K562 (cell line): ENCODE data around the gene OSBPL3. TPM values are rescaled to one million over a fixed set of nuclear protein-coding genes. Genes with fewer than 3 reads are reported as not detected.
A peak's percentile ranks its signal among the peaks of the same experiment; 100 is the strongest.

Experiments used
- ATAC-seq: fragments of 200-7000 bp; cut with Tn5 transposase; 3 replicates; pipeline ENCODE4 v1.9.1; 2020; ENCODE audit warnings: moderate library complexity
- BruUV-seq: library from RNA; stranded (reverse); fragments of 400-500 nt; replicated peaks from 2 replicates; lab custom pipeline; 2021; lab: Mats Ljungman, UMichigan
- CTCF ChIA-PET: fragments of 300-600 bp; formaldehyde crosslinking; extraction: SDS; loops from one replicate; lab custom pipeline; 2021; ENCODE audit warnings: low intra/inter-chr PET ratio; lab: Yijun Ruan, JAX
- POLR2A ChIA-PET: fragments of 300-600, 350-650 bp; sonication (Branson Sonifier 250); formaldehyde crosslinking; extraction: SDS; loops from one replicate; lab custom pipeline; 2021; ENCODE audit warnings: antibody characterized with exemption, inconsistent platforms; lab: Yijun Ruan, JAX
- DNase-seq, 4 experiments: peaks; one replicate each; pipeline versions ENCODE4 v3.0.0 to v3.0.0-alpha.2; 2011 to 2018; ENCODE audit warnings: low spot score in 3 of 4, mixed read lengths in 3 of 4; ENCODE audit errors: extremely low read depth in 1 of 4
- FAIRE-seq: peaks from 2 replicates; lab custom pipeline; 2011; peaks lifted over from hg19 to GRCh38; lab: Jason Lieb, UNC
- H2AFZ ChIP-seq: 2 replicates; pipeline ENCODE4 v1.6.0; 2011; ENCODE audit warnings: low read depth, low read length, control low read depth, inconsistent platforms
- H3K27ac ChIP-seq: fragments of 200-600 bp; 3 replicates; pipeline ENCODE4 v1.8.0; 2011; ENCODE audit warnings: low read depth, mild to moderate bottlenecking, control low read depth, inconsistent platforms, low read length, moderate library complexity, mixed read lengths; ENCODE audit errors: extremely low read depth
- H3K27me3 ChIP-seq, 2 experiments: fragments of 300-600 bp in 1 of 2; 2 replicates in 1 of 2; 3 replicates in 1 of 2; pipeline versions ENCODE4 v1.6.0 to v1.8.0; 2011; ENCODE audit warnings: inconsistent platforms in 2 of 2, low read length in 2 of 2, mild to moderate bottlenecking in 1 of 2, mixed read lengths in 1 of 2, moderate library complexity in 1 of 2; ENCODE audit not compliant: control insufficient read depth in 2 of 2, insufficient read depth in 2 of 2
- H3K36me3 ChIP-seq: fragments of 300-600 bp; 3 replicates; pipeline ENCODE4 v1.8.0; 2011; ENCODE audit warnings: mild to moderate bottlenecking, low read length, inconsistent platforms; ENCODE audit not compliant: control insufficient read depth, insufficient read depth
- H3K4me1 ChIP-seq, 2 experiments: fragments of 200-600 bp in 1 of 2; replicated peaks in 1 of 2; 2 replicates in 1 of 2; 3 replicates in 1 of 2; pipeline versions ENCODE4 v1.5.1 to v1.8.0; 2011; ENCODE audit warnings: inconsistent platforms in 2 of 2, low read length in 2 of 2, mild to moderate bottlenecking in 1 of 2, mixed read lengths in 1 of 2, moderate library complexity in 1 of 2; ENCODE audit not compliant: control insufficient read depth in 2 of 2, insufficient read depth in 2 of 2
- H3K4me2 ChIP-seq: 2 replicates; pipeline ENCODE4 v1.6.1; 2011; ENCODE audit warnings: low read length, control low read depth, inconsistent platforms, mixed read lengths; ENCODE audit not compliant: insufficient read depth
- H3K4me3 ChIP-seq: fragments of 200-600 bp; sonication (generic), shearing (Covaris generic); 2 replicates; pipeline ENCODE4 v1.5.1; 2016; ENCODE audit warnings: control low read depth, inconsistent platforms
- H3K79me2 ChIP-seq: fragments of 200-600 bp; 3 replicates; pipeline ENCODE4 v1.8.0; 2011; ENCODE audit warnings: low read length, inconsistent platforms; ENCODE audit not compliant: control insufficient read depth, insufficient read depth
- H3K9ac ChIP-seq, 2 experiments: 2 replicates each; pipeline versions ENCODE4 v1.6.0 to v1.6.1; 2011; ENCODE audit warnings: low read depth in 2 of 2, low read length in 2 of 2, control low read depth in 1 of 2, inconsistent platforms in 1 of 2, mild to moderate bottlenecking in 1 of 2, mixed read lengths in 1 of 2; ENCODE audit not compliant: insufficient read depth in 1 of 2
- H3K9me1 ChIP-seq: one replicate; pipeline ENCODE4 v1.6.0; 2011; ENCODE audit warnings: inconsistent platforms, mild to moderate bottlenecking, low read length, moderate library complexity; ENCODE audit not compliant: control insufficient read depth, insufficient read depth
- H3K9me3 ChIP-seq: replicated peaks from 2 replicates; pipeline ENCODE4 v1.5.1; 2011; ENCODE audit warnings: low read depth, low read length, inconsistent platforms; ENCODE audit not compliant: control insufficient read depth, insufficient read depth
- H4K20me1 ChIP-seq: replicated peaks from 2 replicates; pipeline ENCODE4 v1.6.1; 2011; ENCODE audit warnings: low read length, inconsistent platforms, mixed read lengths; ENCODE audit not compliant: control insufficient read depth, insufficient read depth
- CAMTA2 ChIP-seq: fragments of 250-450 bp; sonication (Bioruptor Pico); conservative IDR thresholded peaks from 2 replicates; pipeline ENCODE4 v1.5.1; 2022
- CBFA2T2 ChIP-seq: fragments of 450-650 bp; conservative IDR thresholded peaks from 2 replicates; pipeline ENCODE4 v1.6.1; 2017; ENCODE audit warnings: mild to moderate bottlenecking
- CBFB ChIP-seq: sonication (generic); formaldehyde crosslinking; IDR thresholded peaks from 2 replicates; pipeline ENCODE4 v1.4.0; 2020; ENCODE audit warnings: mild to moderate bottlenecking, missing genetic modification reagents
- MAX ChIP-seq: sonication (generic); formaldehyde crosslinking; IDR thresholded peaks from 2 replicates; pipeline ENCODE4 v1.9.0; 2022; ENCODE audit warnings: mild to moderate bottlenecking, missing genetic modification reagents
- MTA2 ChIP-seq: fragments of 450-650 bp; IDR thresholded peaks from 2 replicates; pipeline ENCODE4 v1.6.1; 2016; ENCODE audit warnings: low read depth
- PRMT5 ChIP-seq: sonication (generic); formaldehyde crosslinking; IDR thresholded peaks from 2 replicates; pipeline ENCODE4 v1.5.0; 2020; ENCODE audit warnings: missing genetic modification reagents
- SFPQ ChIP-seq: fragments of 200-400 bp; formaldehyde crosslinking; IDR thresholded peaks from 2 replicates; pipeline ENCODE4 v1.6.1; 2017; ENCODE audit warnings: mild to moderate bottlenecking, low read depth, low read length, moderate library complexity
- SREBF2 ChIP-seq: sonication (generic); formaldehyde crosslinking; IDR thresholded peaks from 2 replicates; pipeline ENCODE4 v1.4.0; 2020; ENCODE audit warnings: mild to moderate bottlenecking, missing genetic modification reagents
- TAL1 ChIP-seq: fragments of 450-650 bp; IDR thresholded peaks from 2 replicates; pipeline ENCODE4 v1.6.1; 2016; ENCODE audit warnings: mild to moderate bottlenecking
- TRIM24 ChIP-seq, 2 experiments: fragments of 450-650 bp; IDR thresholded peaks; 2 replicates each; pipeline ENCODE4 v1.6.1; 2016
- ZBTB33 ChIP-seq: sonication (generic); formaldehyde crosslinking; IDR thresholded peaks from 2 replicates; pipeline ENCODE4 v1.8.1; 2023; ENCODE audit warnings: mild to moderate bottlenecking, missing genetic modification reagents
- ZBTB49 ChIP-seq: sonication (generic); formaldehyde crosslinking; IDR thresholded peaks from 2 replicates; pipeline ENCODE4 v1.8.0; 2022; ENCODE audit warnings: missing genetic modification reagents, mild to moderate bottlenecking, borderline replicate concordance
- ZNF584 ChIP-seq: fragments of 200-800 bp; sonication (Bioruptor generic); IDR thresholded peaks from 2 replicates; pipeline ENCODE4 v1.6.1; 2016; ENCODE audit warnings: low read depth, mild to moderate bottlenecking, missing genetic modification characterization, missing compliant biosample characterization
- WGBS: fragments of 100-300 bp; shearing (Covaris generic); methylation state at CpG from one replicate; pipeline ENCODE4 v1.1.6; 2016; ENCODE audit warnings: low coverage, mixed read lengths; ENCODE audit not compliant: insufficient coverage; ENCODE audit errors: missing lambda C conversion rate; 5-methylcytosine and 5-hydroxymethylcytosine counted together
- in situ Hi-C: fragments of 300-500 bp; cut with MboI; formaldehyde crosslinking; loops from 4 replicates; pipeline ENCODE4 v1.15.0; 2018; ENCODE audit warnings: inconsistent platforms, mixed read lengths
- intact Hi-C: fragments of 100-400 bp; cut with micrococcal nuclease; formaldehyde crosslinking; loops from 2 replicates; pipeline ENCODE4 v1.14.2; 2022
- polyA plus RNA-seq, 8 experiments: library from polyadenylated mRNA; depleted of rRNA in 4 of 8; stranded (reverse) in 5 of 8; unstranded in 3 of 8; fragments of >200 nt; fragmentation: Nextera tagmentation in 2 of 8; fragmentation: Illumina TruSeq in 1 of 8; extraction: Ambion mirVana in 2 of 8; extraction: Trizol in 1 of 8; gene quantifications; 2 replicates each; pipeline versions ENCODE4 v1.2.1 to v1.2.3, GENCODE V29; 2011 to 2014; ENCODE audit warnings: inconsistent platforms in 1 of 8, missing spikeins in 1 of 8
- total RNA-seq, 7 experiments: library from RNA; depleted of rRNA in 6 of 7; stranded (reverse); fragments of >200 nt in 6 of 7; fragmentation: Illumina TruSeq in 2 of 7; extraction: Trizol in 2 of 7; gene quantifications; 2 replicates each; pipeline versions ENCODE4 v1.2.1 to v1.2.3, GENCODE V29; 2011 to 2021; ENCODE audit warnings: low replicate concordance in 1 of 7
- TF ChIP-seq, protein P1 (sequence below): fragments of 250-450 bp; sonication (Bioruptor Pico); IDR thresholded peaks from 2 replicates; pipeline ENCODE4 v1.8.0; 2022; ENCODE audit warnings: inconsistent platforms

OSBPL3 gene
- total and polyA plus RNA-seq, 9 of the 15 experiments (the other 6 are each of a cell fraction or from before 2014, with no cell fraction given) = 4.8 to 37.2 (median 26.5) TPM

GRCh38 chr7:24864214-24864817, 115.7 kb downstream of the OSBPL3 start:
- ATAC-seq (peak; percentile 97), FAIRE-seq (peak; percentile 99), DNase-seq (peak; percentile 78 to 94 (median 88))
- no peaks in the 10 kb centered on the region for H4K20me1 ChIP-seq
- H3K27ac ChIP-seq = no peak overlapping the region; the same call in 2 of the 3 replicates
- intact Hi-C loops = loop anchor here (2.0 kb wide), 1 partner anchor 44 kb away; no protein-coding TSS in a partner anchor
- WGBS = 12% methylated on average over 6 of the region's 6 CpGs
- BruUV-seq = no TSS peak
- in situ Hi-C loops = no loop called here
- no peaks in the 10 kb centered on the region for H3K9me1 ChIP-seq
- ChIA-PET CTCF (no interaction called here), POLR2A (interaction anchor here (0.9 to 1.0 kb wide), 2 partner anchors 13 to 102 kb away, joined by 3 to 4 read pairs; no protein-coding TSS in a partner anchor)
- no peak overlapping the region for H3K9ac ChIP-seq
- no peaks in the 10 kb centered on the region for H3K79me2 ChIP-seq
- no peak overlapping the region for H2AFZ ChIP-seq
- peaks cover 73% of the 10 kb centered on the region for H3K36me3 ChIP-seq
- peaks cover 9 to 22% of the 10 kb centered on the region in 2 experiments; a peak in 4 of 5 replicates for H3K4me1 ChIP-seq
- H3K4me2 ChIP-seq = peak overlapping the region; percentile 17
- peaks cover 6% of the 10 kb centered on the region; the same call in 1 of the 2 replicates for H3K9me3 ChIP-seq
- H3K4me3 ChIP-seq = no peak overlapping the region
- H3K27me3 ChIP-seq = no peaks in the 10 kb centered on the region
- TF ChIP-seq ZBTB49 (CRISPR knock-in tag) (no peak), MTA2 (peak; percentile 95), CBFB (peak; percentile 88), CBFA2T2 (peak; percentile 98), TRIM24 (IDR thresholded peaks at IDR 0.05) (peak; percentile 90 to 92), ZNF584 (no peak), CAMTA2 (no peak), MAX (CRISPR knock-in tag) (peak; percentile 43; the same call in 1 of the 2 replicates), ZBTB33 (CRISPR knock-in tag) (no peak; the same call in 1 of the 2 replicates), SFPQ (no peak), PRMT5 (CRISPR knock-in tag) (no peak), TAL1 (peak; percentile 98), SREBF2 (CRISPR knock-in tag) (no peak)
- TF ChIP-seq, protein P1, sequence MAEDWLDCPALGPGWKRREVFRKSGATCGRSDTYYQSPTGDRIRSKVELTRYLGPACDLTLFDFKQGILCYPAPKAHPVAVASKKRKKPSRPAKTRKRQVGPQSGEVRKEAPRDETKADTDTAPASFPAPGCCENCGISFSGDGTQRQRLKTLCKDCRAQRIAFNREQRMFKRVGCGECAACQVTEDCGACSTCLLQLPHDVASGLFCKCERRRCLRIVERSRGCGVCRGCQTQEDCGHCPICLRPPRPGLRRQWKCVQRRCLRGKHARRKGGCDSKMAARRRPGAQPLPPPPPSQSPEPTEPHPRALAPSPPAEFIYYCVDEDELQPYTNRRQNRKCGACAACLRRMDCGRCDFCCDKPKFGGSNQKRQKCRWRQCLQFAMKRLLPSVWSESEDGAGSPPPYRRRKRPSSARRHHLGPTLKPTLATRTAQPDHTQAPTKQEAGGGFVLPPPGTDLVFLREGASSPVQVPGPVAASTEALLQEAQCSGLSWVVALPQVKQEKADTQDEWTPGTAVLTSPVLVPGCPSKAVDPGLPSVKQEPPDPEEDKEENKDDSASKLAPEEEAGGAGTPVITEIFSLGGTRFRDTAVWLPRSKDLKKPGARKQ (CRISPR knock-in tag) = no peak
